Stimulated activated CD4-positive, alpha-beta T cell treated with anti-CD3 and anti-CD28 coated beads, Interleukin-15, amount 100 ng/mL, for 24 hours (primary cell): ENCODE results near the gene PRRC2A.
A peak's percentile ranks its signal among the peaks of the same experiment; 100 is the strongest.

ENCODE experiments used
- DNase-seq: peaks from one replicate; pipeline ENCODE4 v3.0.0-alpha.2; 2020

The PRRC2A gene

DNA sequence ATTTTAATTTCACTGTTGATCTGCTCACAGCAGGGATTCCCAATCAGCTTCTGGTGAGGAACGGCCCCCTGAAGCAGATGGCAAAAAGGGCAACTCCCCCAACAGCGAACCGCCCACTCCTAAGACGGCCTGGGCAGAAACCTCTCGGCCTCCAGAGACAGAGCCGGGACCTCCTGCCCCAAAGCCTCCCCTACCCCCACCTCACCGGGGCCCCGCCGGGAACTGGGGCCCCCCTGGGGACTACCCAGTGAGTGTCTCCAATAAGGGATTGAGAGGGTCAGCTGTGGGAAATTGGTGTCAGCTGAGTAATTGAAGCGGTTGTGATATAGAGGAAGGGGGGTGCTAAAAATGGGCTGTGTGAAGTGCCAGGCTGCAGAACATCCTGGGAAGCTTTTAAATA, 6.4 kb downstream of the PRRC2A start:
- no peak for DNase-seq

DNA sequence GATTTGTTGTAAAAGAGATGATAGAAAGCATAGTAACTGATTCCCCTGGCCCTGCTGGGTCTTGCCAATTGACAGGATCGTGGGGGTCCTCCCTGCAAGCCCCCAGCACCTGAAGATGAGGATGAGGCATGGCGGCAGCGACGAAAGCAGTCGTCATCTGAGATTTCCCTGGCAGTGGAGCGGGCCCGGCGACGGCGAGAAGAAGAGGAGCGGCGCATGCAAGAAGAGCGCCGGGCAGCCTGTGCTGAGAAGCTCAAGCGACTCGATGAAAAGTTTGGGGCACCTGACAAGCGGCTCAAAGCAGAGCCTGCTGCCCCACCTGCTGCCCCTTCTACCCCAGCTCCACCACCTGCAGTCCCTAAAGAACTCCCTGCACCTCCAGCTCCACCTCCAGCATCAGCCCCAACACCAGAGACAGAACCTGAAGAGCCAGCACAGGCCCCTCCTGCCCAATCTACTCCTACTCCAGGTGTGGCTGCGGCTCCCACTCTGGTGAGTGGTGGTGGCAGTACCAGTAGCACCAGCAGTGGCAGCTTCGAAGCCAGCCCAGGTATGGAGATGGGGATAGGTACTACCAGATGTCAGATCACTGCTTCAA, 7.3 kb downstream of the PRRC2A start:
- DNase-seq: no peak

DNA sequence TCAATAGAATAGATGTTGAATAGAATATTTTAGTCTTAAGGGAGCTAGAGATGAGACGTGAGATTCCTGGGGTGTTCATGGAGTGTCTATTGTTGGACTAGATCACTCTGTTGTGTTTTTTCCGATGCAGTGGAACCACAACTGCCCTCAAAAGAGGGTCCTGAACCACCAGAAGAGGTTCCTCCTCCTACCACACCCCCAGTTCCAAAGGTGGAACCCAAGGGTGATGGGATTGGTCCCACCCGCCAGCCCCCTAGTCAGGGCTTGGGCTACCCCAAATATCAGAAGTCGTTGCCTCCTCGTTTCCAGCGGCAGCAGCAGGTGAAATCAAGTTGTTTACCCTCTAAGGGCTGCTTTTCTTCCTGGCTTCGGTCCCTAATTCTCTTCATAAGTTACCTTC, 8.5 kb downstream of the PRRC2A start:
- no peak for DNase-seq

DNA sequence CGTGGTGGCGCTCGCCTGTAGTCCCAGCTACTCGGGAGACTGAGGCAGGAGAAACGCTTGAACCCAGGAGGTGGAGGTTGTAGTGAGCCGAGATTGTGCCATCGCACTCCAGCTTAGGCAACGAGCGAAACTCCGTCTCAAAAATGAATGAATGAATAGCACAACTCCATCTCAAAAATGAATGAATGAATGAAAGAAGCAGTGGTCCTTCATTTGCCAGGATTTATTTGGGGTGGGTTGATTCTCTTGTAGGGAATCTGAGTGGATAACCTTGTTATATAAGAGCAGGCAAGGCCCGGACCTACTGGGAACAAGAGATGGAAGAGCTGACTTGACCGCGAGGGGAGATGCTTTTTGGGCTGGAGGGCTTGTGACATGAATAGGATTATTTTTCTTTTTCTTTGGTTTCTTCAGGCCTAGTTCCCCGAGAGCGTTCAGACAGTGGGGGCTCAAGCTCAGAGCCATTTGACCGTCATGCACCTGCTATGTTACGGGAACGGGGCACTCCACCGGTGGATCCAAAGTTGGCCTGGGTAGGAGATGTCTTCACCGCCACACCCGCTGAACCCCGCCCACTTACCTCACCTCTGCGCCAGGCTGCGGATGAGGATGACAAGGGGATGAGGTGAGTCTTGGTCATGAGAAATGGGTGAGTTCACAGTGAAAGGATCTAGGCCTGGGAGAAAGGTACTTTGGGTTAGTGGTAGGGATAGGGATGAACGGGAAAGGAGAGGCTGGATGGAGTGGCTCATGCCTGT, 9.8 kb downstream of the PRRC2A start:
- DNase-seq: no peak

DNA sequence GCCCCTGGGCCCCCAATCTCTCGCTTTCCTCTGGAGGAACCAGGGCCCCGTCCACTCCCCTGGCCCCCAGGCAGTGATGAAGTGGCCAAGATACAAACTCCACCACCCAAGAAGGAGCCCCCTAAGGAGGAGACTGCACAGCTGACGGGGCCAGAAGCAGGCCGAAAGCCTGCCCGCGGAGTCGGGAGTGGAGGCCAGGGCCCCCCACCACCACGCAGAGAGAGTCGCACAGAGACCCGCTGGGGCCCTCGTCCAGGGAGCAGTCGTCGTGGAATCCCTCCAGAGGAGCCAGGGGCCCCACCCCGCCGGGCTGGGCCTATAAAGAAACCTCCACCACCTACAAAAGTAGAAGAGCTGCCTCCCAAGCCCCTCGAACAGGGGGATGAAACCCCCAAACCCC, 10.7 kb downstream of the PRRC2A start:
- no peak for DNase-seq

DNA sequence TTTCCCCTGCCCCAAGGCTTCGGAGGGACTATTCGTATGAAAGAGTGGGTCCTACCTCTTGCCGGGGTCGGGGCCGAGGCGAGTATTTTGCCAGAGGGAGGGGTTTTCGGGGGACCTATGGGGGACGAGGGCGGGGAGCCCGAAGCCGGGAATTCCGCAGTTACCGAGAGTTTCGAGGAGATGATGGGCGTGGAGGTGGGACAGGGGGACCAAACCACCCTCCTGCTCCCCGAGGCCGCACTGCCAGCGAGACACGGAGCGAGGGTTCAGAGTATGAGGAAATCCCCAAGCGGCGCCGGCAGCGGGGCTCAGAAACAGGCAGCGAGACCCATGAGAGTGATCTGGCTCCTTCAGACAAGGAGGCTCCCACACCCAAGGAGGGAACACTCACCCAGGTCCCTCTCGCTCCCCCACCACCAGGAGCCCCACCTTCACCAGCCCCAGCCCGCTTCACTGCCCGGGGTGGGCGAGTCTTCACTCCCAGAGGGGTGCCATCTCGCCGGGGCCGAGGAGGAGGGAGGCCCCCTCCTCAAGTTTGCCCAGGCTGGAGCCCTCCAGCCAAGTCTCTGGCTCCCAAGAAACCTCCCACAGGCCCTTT, 11.3 kb downstream of the PRRC2A start:
- no peak for DNase-seq

DNA sequence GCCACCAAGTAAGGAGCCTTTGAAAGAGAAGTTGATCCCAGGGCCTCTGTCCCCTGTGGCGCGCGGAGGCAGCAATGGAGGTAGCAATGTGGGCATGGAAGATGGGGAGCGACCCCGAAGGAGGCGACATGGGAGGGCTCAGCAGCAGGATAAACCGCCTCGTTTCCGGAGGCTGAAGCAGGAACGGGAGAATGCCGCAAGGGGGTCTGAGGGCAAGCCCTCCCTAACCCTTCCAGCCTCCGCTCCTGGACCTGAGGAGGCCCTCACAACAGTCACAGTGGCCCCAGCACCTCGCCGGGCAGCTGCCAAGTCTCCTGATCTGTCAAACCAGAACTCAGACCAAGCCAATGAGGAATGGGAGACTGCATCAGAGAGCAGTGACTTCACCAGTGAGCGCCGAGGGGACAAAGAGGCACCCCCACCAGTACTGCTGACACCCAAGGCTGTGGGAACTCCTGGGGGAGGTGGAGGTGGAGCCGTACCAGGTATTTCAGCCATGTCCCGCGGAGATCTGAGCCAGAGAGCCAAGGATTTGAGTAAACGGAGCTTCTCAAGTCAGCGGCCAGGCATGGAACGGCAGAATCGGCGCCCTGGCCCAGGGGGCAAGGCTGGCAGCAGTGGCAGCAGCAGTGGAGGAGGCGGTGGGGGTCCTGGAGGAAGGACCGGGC, 11.9 kb downstream of the PRRC2A start:
- DNase-seq: no peak

DNA sequence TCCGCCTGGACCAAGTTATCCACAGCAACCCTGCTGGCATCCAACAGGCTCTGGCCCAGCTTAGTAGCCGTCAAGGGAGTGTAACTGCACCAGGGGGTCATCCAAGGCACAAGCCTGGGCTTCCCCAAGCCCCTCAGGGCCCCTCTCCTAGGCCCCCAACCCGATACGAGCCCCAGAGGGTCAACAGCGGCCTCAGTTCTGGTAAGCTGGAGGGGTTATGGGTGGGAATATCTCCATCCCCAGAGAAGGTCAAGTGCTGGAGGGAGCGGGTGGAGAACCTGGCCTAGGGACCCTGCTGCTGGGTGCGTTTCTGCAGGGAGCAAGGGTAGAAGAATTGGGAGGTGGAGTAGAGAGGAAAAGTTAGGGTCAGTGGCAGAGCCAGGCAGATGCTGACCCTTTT, 12.9 kb downstream of the PRRC2A start:
- DNase-seq: no peak

DNA sequence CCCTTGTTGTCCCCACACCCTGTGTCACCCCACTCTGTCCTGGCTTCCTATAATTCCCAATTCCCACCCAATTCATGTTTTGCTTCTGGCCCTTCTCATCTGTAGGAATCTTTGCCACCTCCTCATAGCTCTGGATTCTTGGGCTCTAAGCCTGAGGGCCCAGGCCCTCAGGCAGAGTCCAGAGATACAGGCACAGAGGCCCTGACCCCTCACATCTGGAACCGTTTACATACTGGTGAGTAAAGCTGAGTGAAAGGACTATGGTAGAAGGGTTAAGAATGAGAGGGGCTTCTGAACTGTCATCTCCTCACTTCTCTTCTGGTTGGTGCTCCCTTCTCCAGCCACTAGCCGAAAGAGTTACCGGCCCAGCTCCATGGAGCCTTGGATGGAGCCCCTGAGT, 13.6 kb downstream of the PRRC2A start:
- no peak for DNase-seq

DNA sequence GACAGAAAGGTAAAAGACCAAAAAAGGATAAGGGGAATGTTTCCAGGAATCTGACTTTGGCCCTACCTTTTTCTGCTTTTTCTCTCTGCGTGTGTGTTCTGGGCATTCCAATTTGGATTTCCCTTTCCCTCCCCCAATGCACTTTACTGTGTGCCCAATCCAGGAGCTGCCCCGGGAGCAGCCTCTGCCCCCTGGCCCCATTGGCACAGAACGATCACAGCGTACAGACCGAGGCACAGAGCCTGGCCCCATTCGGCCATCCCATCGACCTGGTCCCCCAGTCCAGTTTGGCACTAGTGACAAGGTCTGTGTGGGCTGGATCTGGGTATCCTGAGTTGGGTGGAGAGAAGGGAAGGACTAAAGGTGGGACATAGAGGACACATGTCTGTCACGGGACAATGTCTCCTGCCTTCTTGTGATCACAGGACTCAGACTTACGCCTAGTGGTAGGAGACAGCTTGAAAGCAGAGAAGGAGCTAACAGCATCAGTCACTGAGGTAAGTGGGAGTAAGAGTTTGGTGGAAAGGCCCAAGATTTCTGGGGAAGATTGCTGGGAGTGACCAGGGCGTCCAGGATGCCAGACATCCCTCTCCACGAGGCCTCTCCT, 14.6 kb downstream of the PRRC2A start:
- DNase-seq: no peak

DNA sequence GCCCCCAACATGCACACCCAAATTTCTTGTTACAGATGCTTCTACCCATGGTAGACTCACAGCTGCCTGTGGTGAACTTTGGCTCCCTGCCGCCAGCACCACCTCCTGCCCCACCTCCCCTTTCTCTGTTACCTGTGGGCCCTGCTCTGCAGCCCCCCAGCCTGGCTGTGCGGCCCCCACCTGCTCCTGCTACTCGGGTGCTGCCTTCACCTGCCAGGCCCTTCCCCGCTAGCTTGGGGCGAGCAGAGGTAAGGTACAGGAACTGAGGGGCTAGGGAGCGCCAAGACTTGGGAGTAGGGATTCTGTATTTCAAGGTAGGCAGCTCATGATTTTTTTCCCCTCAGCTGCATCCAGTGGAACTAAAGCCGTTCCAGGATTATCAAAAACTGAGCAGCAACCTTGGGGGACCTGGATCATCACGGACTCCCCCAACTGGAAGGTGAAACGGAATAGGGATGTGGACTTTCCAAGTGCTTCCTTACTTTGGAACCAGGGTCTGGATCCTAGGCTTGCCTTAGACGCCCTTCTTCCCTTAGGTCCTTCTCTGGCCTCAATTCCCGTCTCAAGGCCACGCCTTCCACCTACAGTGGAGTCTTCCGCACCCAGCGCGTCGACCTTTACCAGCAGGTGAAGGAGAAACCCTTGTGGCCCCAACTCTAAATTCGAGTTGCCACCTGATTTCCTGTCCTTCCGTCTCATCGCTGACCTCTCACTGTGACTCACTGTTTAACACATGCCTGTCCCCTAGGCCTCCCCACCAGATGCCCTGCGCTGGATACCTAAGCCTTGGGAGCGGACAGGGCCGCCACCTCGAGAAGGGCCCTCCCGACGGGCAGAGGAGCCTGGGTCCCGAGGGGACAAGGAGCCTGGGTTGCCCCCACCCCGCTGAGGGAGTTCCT, 16.4 kb downstream of the PRRC2A start:
- no peak for DNase-seq

DNA sequence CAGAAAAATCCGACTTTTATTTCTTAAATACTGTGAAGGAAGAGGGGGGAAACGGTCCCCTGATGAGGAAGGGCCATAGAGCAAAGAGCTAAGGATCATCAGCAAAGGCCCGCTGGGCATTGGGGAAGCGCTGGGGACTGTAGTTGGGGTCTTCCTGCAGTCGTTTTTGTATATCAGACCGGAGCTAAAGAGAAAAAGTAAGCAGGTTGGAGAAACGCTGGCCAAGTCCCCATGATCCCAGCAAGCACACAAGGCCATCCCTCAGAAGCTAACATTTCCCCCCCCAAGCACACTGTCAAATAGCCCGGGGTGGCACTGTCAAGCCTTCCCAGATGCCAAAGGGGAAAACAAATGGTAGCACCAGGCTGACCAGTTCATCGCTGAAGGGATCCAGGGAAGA, 18.5 kb downstream of the PRRC2A start:
- no peak for DNase-seq

DNA sequence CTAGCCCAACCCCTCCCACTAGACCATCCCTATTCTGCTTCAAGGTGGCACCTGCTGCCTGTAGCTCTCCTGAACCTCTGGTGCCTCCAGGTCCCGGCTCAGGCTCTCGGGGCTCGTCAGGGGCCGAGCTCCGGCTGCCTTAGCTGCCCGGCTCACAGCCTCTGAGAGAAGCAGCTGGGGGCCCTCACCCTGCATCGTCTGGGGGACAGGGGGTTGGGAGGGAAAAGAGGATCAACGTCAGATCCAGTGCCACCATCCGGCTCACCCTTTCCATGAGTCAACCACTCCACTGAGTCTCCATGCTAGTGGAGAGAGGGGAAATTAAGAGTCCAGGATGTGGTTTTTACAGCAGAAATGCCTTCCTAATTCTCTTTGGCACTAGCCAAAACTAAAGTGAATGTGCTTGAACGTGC, 18.9 kb downstream of the PRRC2A start:
- peak; percentile 58 for DNase-seq

DNA sequence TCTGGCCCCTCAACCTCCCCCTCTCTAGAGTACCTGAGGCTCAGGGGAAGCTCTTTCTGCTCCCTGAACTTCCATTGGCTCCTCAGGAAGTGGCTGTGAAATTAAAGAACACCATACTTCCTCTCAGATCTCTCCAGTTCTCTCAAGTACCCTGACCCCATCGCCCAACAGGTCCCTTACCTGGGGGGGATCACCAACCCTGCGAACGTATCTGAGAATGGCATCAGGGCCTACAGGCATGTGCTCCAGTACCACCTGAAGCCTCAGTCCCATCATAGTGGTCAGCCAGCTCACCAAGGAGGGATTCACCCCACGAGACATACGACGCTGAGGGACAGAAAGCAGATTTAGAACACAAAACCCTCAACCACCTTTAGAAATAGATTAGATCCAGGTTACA, 20.1 kb downstream of the PRRC2A start:
- no peak for DNase-seq

DNA sequence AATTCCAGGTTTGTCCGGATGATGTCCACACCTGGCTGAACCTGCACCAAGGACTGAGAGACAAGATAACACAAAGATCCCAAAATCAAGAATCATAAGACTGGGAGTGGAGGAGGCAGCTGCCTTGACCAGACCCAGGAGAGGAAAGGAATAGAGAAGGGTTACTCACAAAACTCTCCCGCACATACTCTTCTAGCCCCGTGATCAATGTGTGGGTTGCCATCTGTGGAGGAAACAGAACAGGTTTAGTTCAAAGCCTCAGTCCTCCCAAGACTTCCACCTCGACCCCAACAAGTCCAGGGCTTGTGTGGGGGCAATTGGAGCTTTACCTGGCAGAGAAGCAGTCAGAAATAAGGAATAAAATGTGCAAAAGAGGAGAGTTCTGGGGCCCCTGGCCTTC, 20.9 kb downstream of the PRRC2A start:
- no peak for DNase-seq

DNA sequence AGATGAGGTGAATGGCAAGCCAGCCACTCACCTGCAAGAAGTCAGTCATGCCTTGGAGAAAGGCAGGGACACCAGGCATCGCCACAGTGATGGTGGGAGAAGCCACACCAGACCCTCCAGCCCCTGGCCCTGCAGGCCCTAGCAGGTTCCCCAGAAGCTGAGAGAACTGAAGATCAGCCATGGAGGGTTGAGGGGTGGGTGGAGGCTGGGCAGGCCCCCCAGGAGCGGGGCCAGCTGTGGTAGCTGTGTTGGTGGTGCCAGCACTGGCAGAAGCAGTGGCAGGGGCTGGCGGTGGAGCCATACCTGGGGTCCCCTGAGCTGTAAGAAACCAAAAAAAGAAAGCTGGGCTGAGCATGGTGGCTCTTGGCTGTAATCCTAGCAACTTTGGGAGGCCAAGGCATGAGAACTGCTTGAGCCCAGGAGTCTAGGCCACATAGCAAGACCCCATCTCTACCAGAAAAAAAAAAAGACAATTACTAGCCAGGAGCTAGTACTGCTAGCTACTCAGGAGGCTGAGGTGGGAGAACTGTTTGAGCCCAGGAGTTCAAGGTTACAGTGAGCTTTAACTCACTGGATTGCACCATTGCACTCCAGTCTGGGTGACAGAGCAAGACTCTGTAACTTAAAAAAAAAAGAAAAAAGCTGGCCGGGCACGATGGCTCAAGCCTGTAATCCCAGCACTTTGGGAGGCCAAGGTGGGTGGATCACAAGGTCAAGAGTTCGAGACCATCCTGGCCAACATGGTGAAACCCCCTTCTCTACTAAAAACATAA, 22.5 kb downstream of the PRRC2A start:
- DNase-seq: no peak

DNA sequence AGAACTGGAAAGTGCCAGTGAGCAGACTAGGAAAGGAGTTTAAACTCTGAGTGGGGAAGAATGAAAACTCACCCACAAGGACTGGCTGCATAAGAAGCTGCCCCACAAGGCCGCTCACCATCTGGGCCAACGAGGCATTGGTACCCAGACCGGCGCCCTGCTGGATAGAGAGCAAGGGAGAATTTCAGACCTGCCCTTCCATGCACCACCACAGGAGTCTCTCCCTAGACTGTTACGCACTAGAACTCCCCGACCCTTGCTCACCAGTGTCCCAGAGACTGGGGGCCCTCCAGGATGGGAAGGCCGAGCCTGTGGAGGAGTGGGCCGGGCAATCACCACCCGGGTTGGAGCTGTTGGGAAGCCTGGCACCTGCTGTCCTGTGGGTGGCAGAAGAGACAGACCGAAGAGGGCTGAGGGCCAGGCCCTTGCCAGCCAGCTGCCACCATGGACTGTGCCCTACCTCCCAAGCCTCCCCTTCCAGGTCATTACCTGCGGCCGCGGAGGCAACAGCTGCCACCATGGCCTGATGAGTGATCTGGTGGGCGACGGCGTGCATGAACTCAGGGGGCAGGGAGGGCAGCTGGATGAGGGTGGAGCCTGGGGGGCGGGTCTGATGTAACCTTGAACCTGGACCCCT, 23.4 kb downstream of the PRRC2A start:
- no peak for DNase-seq

DNA sequence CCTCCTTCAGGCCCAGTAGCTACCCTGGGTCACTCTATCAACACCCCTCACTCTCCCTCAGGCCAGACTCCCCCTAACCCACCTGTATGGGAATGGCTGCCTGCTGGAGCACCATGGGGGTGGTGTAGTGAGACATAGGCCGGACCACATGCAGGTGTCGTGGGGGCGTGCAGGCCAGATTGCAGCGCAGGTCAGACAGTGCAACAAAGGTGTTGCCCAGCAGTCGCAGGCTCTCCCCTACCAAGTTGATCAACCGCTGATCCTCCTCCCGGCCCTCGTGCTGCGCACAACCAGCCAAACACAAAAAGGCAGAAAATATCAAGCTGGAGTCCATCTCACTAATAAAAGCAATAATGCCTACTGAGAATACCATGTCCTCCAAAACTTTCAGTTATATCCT, 24.8 kb downstream of the PRRC2A start:
- no peak for DNase-seq

DNA sequence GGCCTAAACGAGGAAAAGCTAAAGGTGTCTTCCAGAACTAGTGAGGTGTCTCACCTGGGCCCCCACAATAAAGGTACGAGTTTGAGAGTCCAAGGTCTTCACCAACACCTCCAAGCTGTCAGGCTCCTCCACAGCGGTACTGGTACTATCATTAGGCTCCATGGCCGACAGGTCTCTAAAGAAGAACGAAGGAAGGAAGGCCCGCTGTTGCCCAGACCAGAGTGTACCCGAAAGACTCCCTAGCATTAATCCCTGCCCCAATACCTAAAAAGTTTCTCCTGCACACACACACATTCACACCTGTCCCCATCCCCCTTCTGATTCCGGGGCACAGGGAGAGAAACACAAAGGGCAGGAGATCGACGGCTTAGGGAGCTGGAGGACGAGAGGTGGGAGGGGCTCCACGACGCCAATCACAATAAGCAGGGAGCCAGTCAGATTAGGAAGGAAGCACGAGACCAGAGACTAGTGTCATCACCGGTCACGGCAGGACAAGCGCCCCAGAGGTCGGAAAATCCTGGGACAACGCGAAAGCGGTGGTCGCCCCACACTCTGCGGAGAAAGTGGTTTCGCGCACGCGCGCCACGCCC, 31.2 kb downstream of the PRRC2A start:
- DNase-seq: peak; percentile 77

DNA sequence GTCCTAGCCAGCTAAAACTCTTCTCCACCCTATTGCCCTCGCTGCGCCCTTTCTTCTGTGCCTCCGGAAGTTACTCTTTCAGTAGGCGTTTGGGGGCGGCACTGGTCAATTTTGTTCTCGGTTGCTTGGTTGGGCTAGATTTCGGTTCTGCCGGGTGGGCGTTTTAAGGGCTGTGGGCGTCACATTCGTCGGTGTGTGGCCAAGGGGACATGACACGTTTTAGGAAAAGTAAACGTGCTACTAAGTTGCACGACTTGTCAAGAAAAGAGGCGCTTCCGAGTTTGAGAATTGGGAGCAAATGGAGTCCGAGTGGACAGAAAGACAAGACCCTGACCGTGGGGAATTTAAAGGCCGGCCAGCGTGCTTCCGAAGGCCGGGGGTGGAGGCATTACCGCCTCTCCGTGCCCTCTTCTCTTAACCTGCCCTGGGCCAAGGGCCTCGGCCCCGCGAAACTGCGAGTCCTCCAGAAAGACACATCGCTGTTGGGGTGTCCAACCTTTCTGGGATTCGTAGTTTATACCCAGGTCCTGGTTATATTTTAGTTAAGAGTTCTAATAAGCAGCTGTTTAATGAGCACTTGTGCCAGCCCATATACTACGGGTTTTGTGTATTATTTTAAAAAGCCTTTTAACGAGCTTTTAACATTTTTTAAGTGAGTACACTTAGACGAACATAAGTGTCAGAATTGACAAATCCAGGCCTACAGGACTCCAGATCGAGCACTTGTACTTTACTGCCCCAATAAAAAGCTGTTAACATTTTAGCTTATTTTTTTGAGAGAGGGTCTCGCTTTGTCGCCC, 32.6 kb downstream of the PRRC2A start:
- DNase-seq: peak; percentile 90
